Measurements from ENCODE around the gene ARID5B.

ARID5B gene

GRCh38 chr10:62000037-62000603 is 98.6 kb downstream of the ARID5B start:
- DNase-seq (ENCODE audit: low read depth): no peak

GRCh38 chr10:62000726-62001125 is 99.2 kb downstream of the ARID5B start:
- no peak for TF ChIP-seq CTCF (IDR thresholded peaks at IDR 0.05; ENCODE audit: low read depth, low read length)
- TF ChIP-seq MAX (IDR thresholded peaks at IDR 0.05; ENCODE audit: low read depth, low read length): no peak
- no peak for TF ChIP-seq POLR2A (IDR thresholded peaks at IDR 0.05; ENCODE audit: extremely low read depth, insufficient read length)
- TF ChIP-seq MYC (IDR thresholded peaks at IDR 0.05; ENCODE audit: low read depth, low read length): no peak
- no peak for DNase-seq (ENCODE audit: low read depth)
- no peak overlapping the region for H3K4me3 ChIP-seq (ENCODE audit: low read depth, low read length)

More at GRCh38 chr10:62000037-62000603, 98.6 kb downstream of the ARID5B start:
- no peak for TF ChIP-seq MAX (IDR thresholded peaks at IDR 0.05; ENCODE audit: low read depth, low read length)
- no peak for TF ChIP-seq CTCF (IDR thresholded peaks at IDR 0.05; ENCODE audit: low read depth, low read length)
- no peak for TF ChIP-seq MYC (IDR thresholded peaks at IDR 0.05; ENCODE audit: low read depth, low read length)
- no peak for TF ChIP-seq POLR2A (IDR thresholded peaks at IDR 0.05; ENCODE audit: extremely low read depth, insufficient read length)
- no peak overlapping the region for H3K4me3 ChIP-seq (ENCODE audit: low read depth, low read length)

GRCh38 chr10:62001898-62002297 is 100.4 kb downstream of the ARID5B start:
- no peak for DNase-seq (ENCODE audit: low read depth)
- no peak overlapping the region for H3K4me3 ChIP-seq (ENCODE audit: low read depth, low read length)
- no peak for TF ChIP-seq MYC (IDR thresholded peaks at IDR 0.05; ENCODE audit: low read depth, low read length)
- no peak for TF ChIP-seq MAX (IDR thresholded peaks at IDR 0.05; ENCODE audit: low read depth, low read length)
- TF ChIP-seq CTCF (IDR thresholded peaks at IDR 0.05; ENCODE audit: low read depth, low read length): no peak
- TF ChIP-seq POLR2A (IDR thresholded peaks at IDR 0.05; ENCODE audit: extremely low read depth, insufficient read length): no peak

- H3K4me3 ChIP-seq (ENCODE audit: low read depth, low read length): no peak overlapping the region
- DNase-seq (ENCODE audit: low read depth): no peak
- TF ChIP-seq CTCF (IDR thresholded peaks at IDR 0.05; ENCODE audit: low read depth, low read length) (no peak), MAX (IDR thresholded peaks at IDR 0.05; ENCODE audit: low read depth, low read length) (no peak), POLR2A (IDR thresholded peaks at IDR 0.05; ENCODE audit: extremely low read depth, insufficient read length) (no peak), MYC (IDR thresholded peaks at IDR 0.05; ENCODE audit: low read depth, low read length) (no peak)
Observed at GRCh38 chr10:62002753-62003152, 101.3 kb downstream of the ARID5B start.

- TF ChIP-seq MYC (IDR thresholded peaks at IDR 0.05; ENCODE audit: low read depth, low read length) (no peak), POLR2A (IDR thresholded peaks at IDR 0.05; ENCODE audit: extremely low read depth, insufficient read length) (no peak), CTCF (IDR thresholded peaks at IDR 0.05; ENCODE audit: low read depth, low read length) (no peak), MAX (IDR thresholded peaks at IDR 0.05; ENCODE audit: low read depth, low read length) (no peak)
- H3K4me3 ChIP-seq (ENCODE audit: low read depth, low read length): no peak overlapping the region
- no peak for DNase-seq (ENCODE audit: low read depth)
Observed at GRCh38 chr10:62004042-62004441, 102.5 kb downstream of the ARID5B start.
